ENCODE results near the gene U2SURP.

- TF ChIP-seq CTCF (IDR thresholded peaks at IDR 0.05 in 4 of 5, conservative IDR thresholded peaks at IDR 0.05 in 1 of 5) (no peak), POLR2A (IDR thresholded peaks at IDR 0.05) (no peak)
Measured at GRCh38 chr3:143068059-143068458, 66.7 kb downstream of the U2SURP start.
